Measurements from ENCODE around the gene DLX6.

DNA sequence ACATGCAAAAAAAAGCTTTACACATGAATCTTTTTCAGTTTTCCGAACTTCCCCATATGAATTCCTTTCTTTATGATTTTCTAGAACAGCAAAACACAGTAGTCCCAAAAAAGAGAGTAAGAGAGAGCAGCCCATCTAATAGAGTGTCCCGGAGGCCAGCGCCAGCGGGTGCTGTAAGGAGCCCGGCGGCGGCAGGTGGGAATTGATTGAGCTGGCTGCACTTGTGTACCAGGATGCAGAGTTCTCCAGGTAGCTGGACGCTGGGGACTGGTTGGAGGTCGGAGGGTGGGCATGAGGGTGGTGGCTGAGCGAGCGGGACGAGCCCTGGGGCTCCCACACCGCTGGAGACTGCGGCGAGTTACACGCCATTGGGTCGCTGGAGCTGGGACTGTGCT is 15.2 kb downstream of the DLX6 start:
- TF ChIP-seq CTCF (IDR thresholded peaks at IDR 0.05 in 4 of 5, conservative IDR thresholded peaks at IDR 0.05 in 1 of 5), result no peak
- no peak for TF ChIP-seq POLR2A (IDR thresholded peaks at IDR 0.05)
